Stomach (tissue), 19 donors: ENCODE results near the gene OR4Q2. TPM values are rescaled to one million over a fixed set of nuclear protein-coding genes. Genes with fewer than 3 reads are reported as not detected.
"Not testable (repeated sequence)": the region's sequence is repeated elsewhere in the genome, so short reads cannot be mapped to it uniquely, and the experiment has no call there.

ENCODE experiments used
- DNase-seq, 2 donors: peaks; one replicate each; pipeline versions ENCODE4 v3.0.0 to v3.0.0-alpha.2; 2013 to 2019
- H3K27ac ChIP-seq, 5 donors: fragments of 200-600 bp in 4 of 5; sonication (generic) in 4 of 5; one replicate each; pipeline ENCODE4 v1.5.1; 2013 to 2019; ENCODE audit warnings: mild to moderate bottlenecking in 1 of 5, moderate library complexity in 1 of 5
- H3K27me3 ChIP-seq, 3 donors: fragments of 200-600 bp; sonication (generic); one replicate each; pipeline ENCODE4 v1.5.1; 2017 to 2019; ENCODE audit warnings: mixed run types in 1 of 3
- H3K36me3 ChIP-seq, 4 donors: fragments of 200-600 bp; sonication (generic); 1 replicate in 3 of 4; 2 replicates in 1 of 4; pipeline ENCODE4 v1.5.1; 2016 to 2019
- H3K4me1 ChIP-seq, 4 donors: fragments of 200-600 bp; sonication (generic); one replicate each; pipeline ENCODE4 v1.5.1; 2016 to 2019
- H3K4me3 ChIP-seq, 4 donors: fragments of 200-600 bp; sonication (generic) in 3 of 4; one replicate each; pipeline ENCODE4 v1.5.1; 2016 to 2019; ENCODE audit warnings: mild to moderate bottlenecking in 1 of 4
- H3K9me3 ChIP-seq, 4 donors: fragments of 200-600 bp; sonication (generic); one replicate each; pipeline ENCODE4 v1.5.1; 2016 to 2019
- CTCF ChIP-seq, 7 experiments: fragments of 450-650 bp in 4 of 7; fragments of 200-600 bp in 3 of 7; sonication (generic) in 3 of 7; IDR thresholded peaks; one replicate each; pipeline ENCODE4 v1.5.1; 2016 to 2019; ENCODE audit warnings: antibody characterized with exemption in 7 of 7, control low read depth in 2 of 7, mild to moderate bottlenecking in 1 of 7
- EP300 ChIP-seq: sonication (generic); formaldehyde crosslinking; IDR thresholded peaks from one replicate; pipeline ENCODE4 v1.6.1; 2017; ENCODE audit warnings: antibody characterized with exemption
- POLR2A ChIP-seq, 4 donors: fragments of 450-650 bp; IDR thresholded peaks; one replicate each; pipeline ENCODE4 v1.6.1; 2016; ENCODE audit warnings: antibody characterized with exemption in 4 of 4, control low read depth in 2 of 4, mild to moderate bottlenecking in 1 of 4, moderate library complexity in 1 of 4
- POLR2AphosphoS5 ChIP-seq, 3 donors: sonication (generic); formaldehyde crosslinking; IDR thresholded peaks; one replicate each; pipeline ENCODE4 v1.6.1; 2016; ENCODE audit warnings: antibody characterized with exemption in 3 of 3
- WGBS, 5 donors: extraction: QIAGEN DNeasy Blood & Tissue Kit in 3 of 5; methylation state at CpG; one replicate each; pipeline versions ENCODE4 v1.1.5 to v1.1.7; 2013 to 2018; 5-methylcytosine and 5-hydroxymethylcytosine counted together
- intact Hi-C: fragments of 100-400 bp; cut with DNase I; formaldehyde crosslinking; loops from one replicate; pipeline ENCODE4 v1.15.1; 2023; ENCODE audit warnings: low total_unique reads
- long read RNA-seq, 10 donors: transcript quantifications; one replicate each; lab custom pipeline, GENCODE V29; 2026
- polyA plus RNA-seq, 3 donors: library from polyadenylated mRNA; stranded (reverse); fragments of 200-250 nt; gene quantifications; one replicate each; pipeline ENCODE4 v1.2.3, GENCODE V29; 2013
- total RNA-seq, 5 donors: library from RNA; depleted of rRNA; stranded (reverse); fragments of >200 nt; gene quantifications; one replicate each; pipeline versions ENCODE4 v1.1.0 to v1.2.3, GENCODE V29; 2014 to 2016
- donor health status: healthy with polysubstance abuse.
- donor health status: Bipolar disorder and iron deficiency.
- donor health status: healthy.

Gene OR4Q2
- total RNA-seq = not detected
- polyA plus RNA-seq = not detected
- long read RNA-seq, donor 1 = 0 reads
- long read RNA-seq, donor 2 = 0 reads
- long read RNA-seq, donor 3 = 0 reads
- long read RNA-seq, donor 4 = 0 reads
- long read RNA-seq, donor 5 = 0 reads
- long read RNA-seq, donor 6 = 0 reads
- long read RNA-seq, donor 7 = 0 reads
- long read RNA-seq, donor 8 = 0 reads
- long read RNA-seq, donor 9 = 0 reads
- long read RNA-seq, donor 10 = 0 reads

DNA sequence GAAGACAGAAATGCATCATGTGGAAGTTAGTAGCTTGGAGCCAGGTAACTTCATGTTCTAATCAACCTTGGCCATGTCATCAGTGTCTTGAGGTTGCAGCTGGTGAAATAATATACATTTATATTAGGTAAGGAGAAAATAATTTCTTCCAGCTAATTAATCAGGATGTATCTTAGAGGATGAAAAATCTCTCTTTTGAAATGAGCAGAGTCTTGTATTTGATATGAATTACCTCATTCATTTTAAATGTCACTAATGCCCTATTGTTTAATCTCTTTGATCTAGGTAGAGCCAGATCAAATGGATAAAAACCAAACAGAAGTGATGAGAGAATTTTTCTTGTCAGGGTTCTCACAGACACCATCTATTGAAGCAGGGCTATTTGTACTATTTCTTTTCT is at the start of gene OR4Q2:
Gene OR4Q2, plus strand, starts transcription at position 301 of the 400 bp plus-strand sequence.
- intact Hi-C loops = no loop called here
- DNase-seq = no peak
- TF ChIP-seq POLR2AphosphoS5 (IDR thresholded peaks at IDR 0.05) (no peak), EP300 (no peak), CTCF (IDR thresholded peaks at IDR 0.05) (no peak), POLR2A (IDR thresholded peaks at IDR 0.05) (no peak)
- no peaks in the 10 kb centered on the region for H3K4me1 ChIP-seq
- H3K27ac ChIP-seq = no peak within 1 kb of the TSS
- H3K9me3 ChIP-seq = peaks cover 0 to 4% (median 0%) of the 10 kb centered on the region in 4 donors
- H3K4me3 ChIP-seq = no peak within 1 kb of the TSS
- H3K36me3 ChIP-seq = no peaks in the 10 kb centered on the region
- no peaks in the 10 kb centered on the region for H3K27me3 ChIP-seq

- H3K9me3 ChIP-seq, DNase-seq, intact Hi-C loops, H3K27ac ChIP-seq, H3K4me3 ChIP-seq, H3K27me3 ChIP-seq, H3K36me3 ChIP-seq, H3K4me1 ChIP-seq: not testable (repeated sequence)
- 34 to 76% (median 61%) methylated on average over 2 of the region's 2 CpGs for WGBS, 5 donors
Observed at GRCh38 chr14:19969735-19970134, 32.2 kb upstream of the OR4Q2 start.

DNA sequence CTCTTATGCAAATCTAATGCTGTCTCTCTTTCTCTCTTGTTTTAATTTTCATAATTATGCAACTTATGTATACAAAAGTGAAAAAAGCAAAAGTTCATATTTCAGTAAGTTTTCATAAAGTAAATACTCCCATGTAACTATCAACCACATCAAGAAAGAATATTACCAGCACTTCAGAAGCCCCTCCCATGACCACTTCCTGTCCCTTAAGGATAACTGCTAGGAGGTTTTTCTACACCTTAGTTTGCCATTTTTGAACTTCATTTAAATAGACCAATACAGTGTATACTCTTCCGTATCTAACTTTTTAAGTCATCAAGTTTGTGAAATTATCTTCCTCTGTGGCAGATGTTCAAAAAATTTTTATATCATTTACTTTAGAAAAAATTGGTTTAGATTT is 27.1 kb upstream of the OR4Q2 start:
- Histone ChIP-seq H3K27me3 (no peaks in the 10 kb centered on the region), H3K27ac (no peak overlapping the region), H3K36me3 (no peaks in the 10 kb centered on the region), H3K4me1 (no peaks in the 10 kb centered on the region), H3K4me3 (no peak overlapping the region), H3K9me3 (no peaks in the 10 kb centered on the region)
- DNase-seq = no peak
- WGBS, 5 donors = 55 to 78% (median 70%) methylated on average over 1 of the region's 1 CpG
- TF ChIP-seq CTCF (IDR thresholded peaks at IDR 0.05) (no peak), POLR2A (IDR thresholded peaks at IDR 0.05) (no peak), POLR2AphosphoS5 (IDR thresholded peaks at IDR 0.05) (no peak), EP300 (no peak)
- intact Hi-C loops = no loop called here

GRCh38 chr14:19975291-19975690 is 26.7 kb upstream of the OR4Q2 start, which contains the start of gene OR4K15:
Gene OR4K15 (plus strand): TSS chr14:19975591. CDS start chr14:19975591, 0 bp downstream.
- H3K9me3 ChIP-seq = no peaks in the 10 kb centered on the region
- H3K4me1 ChIP-seq = no peaks in the 10 kb centered on the region
- no peaks in the 10 kb centered on the region for H3K27me3 ChIP-seq
- H3K36me3 ChIP-seq = no peaks in the 10 kb centered on the region
- DNase-seq = no peak
- 91 to 99% (median 98%) methylated on average over 3 of the region's 3 CpGs for WGBS, 5 donors
- H3K4me3 ChIP-seq = no peak within 1 kb of the TSS
- TF ChIP-seq CTCF (IDR thresholded peaks at IDR 0.05) = no peak
- no peak for TF ChIP-seq EP300
- TF ChIP-seq POLR2A (IDR thresholded peaks at IDR 0.05) = no peak
- TF ChIP-seq POLR2AphosphoS5 (IDR thresholded peaks at IDR 0.05) = no peak
- intact Hi-C loops = no loop called here
- no peak within 1 kb of the TSS for H3K27ac ChIP-seq

GRCh38 chr14:19993438-19993837 is 8.5 kb upstream of the OR4Q2 start:
- 37 to 76% (median 72%) methylated on average over 2 of the region's 2 CpGs for WGBS, 5 donors
- intact Hi-C loops = no loop called here

More at GRCh38 chr14:19993438-19993837, 8.5 kb upstream of the OR4Q2 start:
- no peak for DNase-seq
- Histone ChIP-seq H3K4me1 (no peaks in the 10 kb centered on the region), H3K36me3 (no peaks in the 10 kb centered on the region), H3K9me3 (peaks cover 0 to 17% (median 8%) of the 10 kb centered on the region in 4 donors), H3K27me3 (no peaks in the 10 kb centered on the region), H3K27ac (no peak overlapping the region), H3K4me3 (no peak overlapping the region)
- TF ChIP-seq POLR2A (IDR thresholded peaks at IDR 0.05) (no peak), CTCF (IDR thresholded peaks at IDR 0.05) (no peak), POLR2AphosphoS5 (IDR thresholded peaks at IDR 0.05) (no peak), EP300 (no peak)
